HG02588 (cell line): Measurements from ENCODE around the gene C3orf85.
"Not testable (repeated sequence)": the region's sequence is repeated elsewhere in the genome, so short reads cannot be mapped to it uniquely, and the experiment has no call there.

Experiments
- ATAC-seq: cut with Tn5 transposase; IDR thresholded peaks from one replicate; pipeline ENCODE4 v1.9.1; 2021; ENCODE audit warnings: mild to moderate bottlenecking, moderate library complexity; ENCODE audit not compliant: unreplicated experiment

The C3orf85 gene

GRCh38 chr3:109136523-109136922, at the start of gene C3orf85:
TSS of gene C3orf85 (plus strand) at chr3:109136719. CDS start at chr3:109136848, 129 bp downstream.
- no peak for ATAC-seq

- ATAC-seq = no peak
These were observed 47.3 kb upstream of the C3orf85 start for GRCh38 chr3:109089265-109089664.

GRCh38 chr3:109091846-109092245, 44.7 kb upstream of the C3orf85 start:
- ATAC-seq = no peak

GRCh38 chr3:109093561-109093960, 43.0 kb upstream of the C3orf85 start:
- ATAC-seq = no peak

- ATAC-seq = no peak
These were observed 41.4 kb upstream of the C3orf85 start for GRCh38 chr3:109095166-109095565.

GRCh38 chr3:109098079-109098644, 38.4 kb upstream of the C3orf85 start:
- no peak for ATAC-seq

GRCh38 chr3:109109574-109109973, 26.9 kb upstream of the C3orf85 start:
- no peak for ATAC-seq

GRCh38 chr3:109112946-109113760, 23.4 kb upstream of the C3orf85 start:
- no peak for ATAC-seq

- ATAC-seq = no peak
These were observed 21.8 kb upstream of the C3orf85 start for GRCh38 chr3:109114746-109115145.

GRCh38 chr3:109115451-109115850, 21.1 kb upstream of the C3orf85 start:
- ATAC-seq = no peak

GRCh38 chr3:109116031-109116430, 20.5 kb upstream of the C3orf85 start:
- no peak for ATAC-seq

- no peak for ATAC-seq
These were observed 18.6 kb upstream of the C3orf85 start, which contains the start of gene MORC1 for GRCh38 chr3:109117939-109118338. TSS of gene MORC1 (minus strand) at chr3:109118134. CDS start at chr3:109118059, 75 bp downstream.

- no peak for ATAC-seq
These were observed 17.9 kb upstream of the C3orf85 start for GRCh38 chr3:109118584-109118983.

- ATAC-seq = no peak
These were observed 13.8 kb upstream of the C3orf85 start for GRCh38 chr3:109122690-109123089.

- ATAC-seq = no peak
These were observed 10.6 kb upstream of the C3orf85 start for GRCh38 chr3:109125902-109126301.

- ATAC-seq = no peak
These were observed 9.0 kb upstream of the C3orf85 start for GRCh38 chr3:109127553-109127952.

- no peak for ATAC-seq
These were observed 5.2 kb upstream of the C3orf85 start for GRCh38 chr3:109131276-109131675.

GRCh38 chr3:109132801-109133473, 3.6 kb upstream of the C3orf85 start:
- ATAC-seq = no peak

- not testable (repeated sequence) for ATAC-seq
These were observed 3.1 kb upstream of the C3orf85 start for GRCh38 chr3:109133474-109133816.

GRCh38 chr3:109137761-109138160, 1.2 kb downstream of the C3orf85 start:
- ATAC-seq = no peak

- ATAC-seq = no peak
These were observed 3.8 kb downstream of the C3orf85 start for GRCh38 chr3:109140318-109140717.

- no peak for ATAC-seq
These were observed 7.1 kb downstream of the C3orf85 start for GRCh38 chr3:109143646-109144045.
